Ishikawa (cell line): ENCODE data around the gene SLN.

Source experiments
- CEBPB ChIP-seq: IDR thresholded peaks from 2 replicates; pipeline ENCODE4 v1.6.1; 2012
- CREB1 ChIP-seq: IDR thresholded peaks from 2 replicates; pipeline ENCODE4 v1.6.1; 2012; ENCODE audit warnings: low read depth
- EGR1 ChIP-seq: IDR thresholded peaks from 2 replicates; pipeline ENCODE4 v1.6.1; 2012
- EP300 ChIP-seq: IDR thresholded peaks from 2 replicates; pipeline ENCODE4 v1.6.1; 2012; ENCODE audit warnings: borderline replicate concordance
- FOXM1 ChIP-seq: IDR thresholded peaks from 2 replicates; pipeline ENCODE4 v1.6.1; 2012; ENCODE audit warnings: low read depth, borderline replicate concordance
- NFIC ChIP-seq: IDR thresholded peaks from 2 replicates; pipeline ENCODE4 v1.6.1; 2012
- RAD21 ChIP-seq: IDR thresholded peaks from 2 replicates; pipeline ENCODE4 v1.6.1; 2012; ENCODE audit warnings: low read depth
- TAF1 ChIP-seq: IDR thresholded peaks from 2 replicates; pipeline ENCODE4 v1.6.1; 2012; ENCODE audit warnings: low read depth, mild to moderate bottlenecking
- TCF12 ChIP-seq: IDR thresholded peaks from 2 replicates; pipeline ENCODE4 v1.6.1; 2012; ENCODE audit warnings: low read depth
- TEAD4 ChIP-seq: IDR thresholded peaks from 2 replicates; pipeline ENCODE4 v1.6.1; 2012
- YY1 ChIP-seq: IDR thresholded peaks from 2 replicates; pipeline ENCODE4 v1.6.1; 2012; ENCODE audit warnings: low read depth
- ZBTB7A ChIP-seq: IDR thresholded peaks from 2 replicates; pipeline ENCODE4 v1.6.1; 2012; ENCODE audit warnings: low read depth
- TF ChIP-seq, protein P1 (sequence below): IDR thresholded peaks from 2 replicates; pipeline ENCODE4 v1.6.1; 2012
- TF ChIP-seq, protein P2 (sequence below): IDR thresholded peaks from 2 replicates; pipeline ENCODE4 v1.6.1; 2012; ENCODE audit warnings: low read depth, mild to moderate bottlenecking
- TF ChIP-seq, protein P3 (sequence below): IDR thresholded peaks from 2 replicates; pipeline ENCODE4 v1.6.1; 2012

SLN gene

DNA sequence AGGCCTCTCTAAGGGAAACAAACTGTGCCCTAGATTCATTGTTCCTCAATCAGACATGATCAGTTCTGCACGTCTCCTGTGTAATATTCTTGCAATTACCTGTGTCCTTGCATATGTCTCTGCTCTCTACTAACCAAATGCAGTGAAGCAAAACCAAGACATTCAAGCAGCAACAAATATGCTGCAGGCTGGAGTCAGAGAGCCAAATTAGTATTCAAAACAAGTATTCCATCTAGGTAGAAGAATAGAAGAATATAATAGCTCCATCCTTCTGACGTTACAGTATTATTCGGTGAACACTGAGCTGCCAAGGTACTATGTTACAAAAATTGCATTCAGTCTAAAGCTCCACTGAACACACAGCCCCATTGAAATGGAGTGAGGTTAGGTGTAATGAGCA, 51.8 kb downstream of the SLN start:
- TF ChIP-seq, protein P1, sequence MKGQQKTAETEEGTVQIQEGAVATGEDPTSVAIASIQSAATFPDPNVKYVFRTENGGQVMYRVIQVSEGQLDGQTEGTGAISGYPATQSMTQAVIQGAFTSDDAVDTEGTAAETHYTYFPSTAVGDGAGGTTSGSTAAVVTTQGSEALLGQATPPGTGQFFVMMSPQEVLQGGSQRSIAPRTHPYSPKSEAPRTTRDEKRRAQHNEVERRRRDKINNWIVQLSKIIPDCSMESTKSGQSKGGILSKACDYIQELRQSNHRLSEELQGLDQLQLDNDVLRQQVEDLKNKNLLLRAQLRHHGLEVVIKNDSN: no peak
- TF ChIP-seq YY1 (no peak), TAF1 (no peak), TEAD4 (no peak), EGR1 (no peak), FOXM1 (no peak), RAD21 (no peak), NFIC (no peak), CEBPB (no peak), TCF12 (no peak), EP300 (no peak), CREB1 (no peak), ZBTB7A (no peak)
- TF ChIP-seq, protein P2, sequence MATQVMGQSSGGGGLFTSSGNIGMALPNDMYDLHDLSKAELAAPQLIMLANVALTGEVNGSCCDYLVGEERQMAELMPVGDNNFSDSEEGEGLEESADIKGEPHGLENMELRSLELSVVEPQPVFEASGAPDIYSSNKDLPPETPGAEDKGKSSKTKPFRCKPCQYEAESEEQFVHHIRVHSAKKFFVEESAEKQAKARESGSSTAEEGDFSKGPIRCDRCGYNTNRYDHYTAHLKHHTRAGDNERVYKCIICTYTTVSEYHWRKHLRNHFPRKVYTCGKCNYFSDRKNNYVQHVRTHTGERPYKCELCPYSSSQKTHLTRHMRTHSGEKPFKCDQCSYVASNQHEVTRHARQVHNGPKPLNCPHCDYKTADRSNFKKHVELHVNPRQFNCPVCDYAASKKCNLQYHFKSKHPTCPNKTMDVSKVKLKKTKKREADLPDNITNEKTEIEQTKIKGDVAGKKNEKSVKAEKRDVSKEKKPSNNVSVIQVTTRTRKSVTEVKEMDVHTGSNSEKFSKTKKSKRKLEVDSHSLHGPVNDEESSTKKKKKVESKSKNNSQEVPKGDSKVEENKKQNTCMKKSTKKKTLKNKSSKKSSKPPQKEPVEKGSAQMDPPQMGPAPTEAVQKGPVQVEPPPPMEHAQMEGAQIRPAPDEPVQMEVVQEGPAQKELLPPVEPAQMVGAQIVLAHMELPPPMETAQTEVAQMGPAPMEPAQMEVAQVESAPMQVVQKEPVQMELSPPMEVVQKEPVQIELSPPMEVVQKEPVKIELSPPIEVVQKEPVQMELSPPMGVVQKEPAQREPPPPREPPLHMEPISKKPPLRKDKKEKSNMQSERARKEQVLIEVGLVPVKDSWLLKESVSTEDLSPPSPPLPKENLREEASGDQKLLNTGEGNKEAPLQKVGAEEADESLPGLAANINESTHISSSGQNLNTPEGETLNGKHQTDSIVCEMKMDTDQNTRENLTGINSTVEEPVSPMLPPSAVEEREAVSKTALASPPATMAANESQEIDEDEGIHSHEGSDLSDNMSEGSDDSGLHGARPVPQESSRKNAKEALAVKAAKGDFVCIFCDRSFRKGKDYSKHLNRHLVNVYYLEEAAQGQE: no peak
- TF ChIP-seq, protein P3, sequence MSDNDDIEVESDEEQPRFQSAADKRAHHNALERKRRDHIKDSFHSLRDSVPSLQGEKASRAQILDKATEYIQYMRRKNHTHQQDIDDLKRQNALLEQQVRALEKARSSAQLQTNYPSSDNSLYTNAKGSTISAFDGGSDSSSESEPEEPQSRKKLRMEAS: no peak

DNA sequence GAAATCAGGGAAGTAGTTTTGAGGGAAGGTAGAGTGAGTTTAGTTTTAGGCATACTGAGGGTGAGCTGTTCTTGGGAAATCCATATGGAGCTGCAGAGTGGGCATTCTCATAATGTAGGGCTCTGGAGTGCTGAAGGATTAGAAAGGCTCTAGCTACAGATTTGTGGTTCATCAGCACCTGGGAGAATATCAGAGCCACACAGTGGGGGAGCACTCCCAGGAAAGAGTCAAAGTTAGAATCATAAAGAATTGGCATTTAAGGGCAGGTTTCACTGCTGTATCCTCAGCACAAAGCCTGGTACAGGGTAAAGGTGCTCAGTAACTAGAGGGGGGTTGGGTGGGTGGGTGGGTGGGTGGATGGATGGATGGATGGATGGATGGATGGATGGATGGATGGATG, 52.5 kb downstream of the SLN start:
- TF ChIP-seq, protein P3: no peak
- TF ChIP-seq, protein P2: no peak
- TF ChIP-seq TEAD4: no peak
